Measurements from ENCODE around the gene DENND10.

GRCh38 chr10:119120875-119121274, 17.0 kb downstream of the DENND10 start:
- no peak for TF ChIP-seq CTCF (conservative IDR thresholded peaks at IDR 0.05; ENCODE audit: low read depth in 2 of 2)
- no peak for TF ChIP-seq EZH2phosphoT487 (IDR thresholded peaks at IDR 0.05; ENCODE audit: unreplicated experiment)
- TF ChIP-seq STAT1 (IDR thresholded peaks at IDR 0.05; ENCODE audit: unreplicated experiment): no peak
- no peak for TF ChIP-seq REST (IDR thresholded peaks at IDR 0.05; ENCODE audit: unreplicated experiment)

All from GM23338 (cell line).